Measurements from ENCODE around the gene HIBCH. TPM values are rescaled to one million over a fixed set of nuclear protein-coding genes. Genes with fewer than 3 reads are reported as not detected.

The HIBCH gene
- total RNA-seq, 2 donors from 2014 or later, result 30.8 to 46.7 TPM

- Mint-ChIP-seq H3K4me3 (no peak overlapping the region), H3K9me3 (no peaks in the 10 kb centered on the region), H3K4me1 (peaks cover 19% of the 10 kb centered on the region), H3K27me3 (ENCODE audit: insufficient read depth) (no peaks in the 10 kb centered on the region), H3K27ac (no peak overlapping the region), H3K36me3 (ENCODE audit: low read depth) (no peaks in the 10 kb centered on the region)
- WGBS, 2 experiments (ENCODE audit: insufficient coverage in 1 of 2, insufficient read length in 1 of 2), result 55 to 81% methylated on average over 2 of the region's 2 CpGs
- TF ChIP-seq CTCF (conservative IDR thresholded peaks at IDR 0.05), result no peak
- Histone ChIP-seq H3K27me3 (ENCODE audit: control insufficient read depth, insufficient read depth, low read length, poor library complexity, severe bottlenecking) (no peaks in the 10 kb centered on the region), H3K27ac (ENCODE audit: low read depth, low read length) (no peak overlapping the region), H3K9ac (ENCODE audit: extremely low read depth, low read length, poor library complexity, severe bottlenecking) (no peak overlapping the region), H3K36me3 (ENCODE audit: control insufficient read depth, insufficient read depth, low read length) (no peaks in the 10 kb centered on the region), H3K4me1 (ENCODE audit: control insufficient read depth, insufficient read depth, low read length) (peaks cover 7% of the 10 kb centered on the region), H3K9me3 (ENCODE audit: control insufficient read depth, low read length) (no peaks in the 10 kb centered on the region), H3K4me3 (ENCODE audit: low read length) (no peak overlapping the region)
- DNase-seq, result no peak
Measured at GRCh38 chr2:190357600-190357999, 38.0 kb upstream of the HIBCH start.

- no peak overlapping the region for H3K27ac Mint-ChIP-seq
- H3K27ac ChIP-seq (ENCODE audit: low read depth, low read length), result no peak overlapping the region
- H3K27me3 ChIP-seq (ENCODE audit: control insufficient read depth, insufficient read depth, low read length, poor library complexity, severe bottlenecking), result no peaks in the 10 kb centered on the region
- H3K4me1 ChIP-seq (ENCODE audit: control insufficient read depth, insufficient read depth, low read length), result peaks cover 7% of the 10 kb centered on the region
- H3K4me3 ChIP-seq (ENCODE audit: low read length), result no peak overlapping the region
- no peaks in the 10 kb centered on the region for H3K27me3 Mint-ChIP-seq (ENCODE audit: insufficient read depth)
- WGBS, 2 experiments (ENCODE audit: insufficient coverage in 1 of 2, insufficient read length in 1 of 2), result 86 to 88% methylated on average over 6 of the region's 6 CpGs
- no peak for TF ChIP-seq CTCF (conservative IDR thresholded peaks at IDR 0.05)
- DNase-seq, result no peak
- H3K9ac ChIP-seq (ENCODE audit: extremely low read depth, low read length, poor library complexity, severe bottlenecking), result no peak overlapping the region
- peaks cover 20% of the 10 kb centered on the region for H3K4me1 Mint-ChIP-seq
- H3K4me3 Mint-ChIP-seq, result no peak overlapping the region
- H3K36me3 Mint-ChIP-seq (ENCODE audit: low read depth), result no peaks in the 10 kb centered on the region
- no peaks in the 10 kb centered on the region for H3K9me3 Mint-ChIP-seq
- H3K9me3 ChIP-seq (ENCODE audit: control insufficient read depth, low read length), result no peaks in the 10 kb centered on the region
- no peaks in the 10 kb centered on the region for H3K36me3 ChIP-seq (ENCODE audit: control insufficient read depth, insufficient read depth, low read length)
Measured at GRCh38 chr2:190355968-190356644, 36.5 kb upstream of the HIBCH start.

- Mint-ChIP-seq H3K36me3 (ENCODE audit: low read depth) (no peaks in the 10 kb centered on the region), H3K27me3 (ENCODE audit: insufficient read depth) (no peaks in the 10 kb centered on the region), H3K9me3 (no peaks in the 10 kb centered on the region), H3K4me3 (no peak overlapping the region), H3K27ac (no peak overlapping the region), H3K4me1 (peaks cover 20% of the 10 kb centered on the region)
- Histone ChIP-seq H3K4me3 (ENCODE audit: low read length) (no peak overlapping the region), H3K36me3 (ENCODE audit: control insufficient read depth, insufficient read depth, low read length) (no peaks in the 10 kb centered on the region), H3K27ac (ENCODE audit: low read depth, low read length) (no peak overlapping the region), H3K9me3 (ENCODE audit: control insufficient read depth, low read length) (no peaks in the 10 kb centered on the region), H3K9ac (ENCODE audit: extremely low read depth, low read length, poor library complexity, severe bottlenecking) (no peak overlapping the region), H3K4me1 (ENCODE audit: control insufficient read depth, insufficient read depth, low read length) (peaks cover 7% of the 10 kb centered on the region), H3K27me3 (ENCODE audit: control insufficient read depth, insufficient read depth, low read length, poor library complexity, severe bottlenecking) (no peaks in the 10 kb centered on the region)
- TF ChIP-seq CTCF (conservative IDR thresholded peaks at IDR 0.05), result no peak
- 88 to 90% methylated on average over 10 to 12 of the region's 12 CpGs for WGBS, 2 experiments (ENCODE audit: insufficient coverage in 1 of 2, insufficient read length in 1 of 2)
- DNase-seq, result peak; percentile 45
Measured at GRCh38 chr2:190354003-190354690, 34.5 kb upstream of the HIBCH start.
